Measurements from ENCODE around the gene LNP1. TPM values are rescaled to one million over a fixed set of nuclear protein-coding genes. Genes with fewer than 3 reads are reported as not detected.

LNP1 gene
- total and polyA plus RNA-seq, 12 donors: 0.71 to 6.5 (median 2.4) TPM

DNA sequence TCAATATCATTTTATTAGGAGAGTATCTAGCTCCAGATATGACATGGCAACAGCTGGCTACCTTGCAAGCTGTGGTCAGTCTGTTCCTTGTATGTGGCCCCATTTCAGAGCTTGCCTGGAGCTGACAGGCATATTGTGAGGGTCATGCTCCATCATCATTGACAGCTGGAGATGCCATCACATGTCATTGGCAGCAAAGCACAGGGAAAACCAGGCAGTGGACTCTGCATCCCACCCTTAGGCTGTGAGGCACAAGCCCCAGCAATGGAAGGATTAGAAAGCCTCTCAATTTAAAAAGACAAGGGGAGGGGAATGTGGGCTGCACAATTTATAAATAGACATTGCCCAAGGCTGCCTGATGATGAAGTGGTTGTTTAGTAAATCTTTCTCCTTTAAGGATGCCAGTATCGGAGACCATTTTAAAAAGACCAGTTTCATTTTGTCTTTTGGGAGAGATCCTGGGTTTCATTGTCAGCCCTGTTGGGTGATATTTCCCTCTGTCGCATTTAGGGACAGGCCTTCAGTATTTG, 27.9 kb downstream of the LNP1 start:
- WGBS, 4 donors: 45 to 72% (median 62%) methylated on average over 2 of the region's 2 CpGs
- no peak for TF ChIP-seq POLR2A (IDR thresholded peaks at IDR 0.05)
- TF ChIP-seq, protein P1, sequence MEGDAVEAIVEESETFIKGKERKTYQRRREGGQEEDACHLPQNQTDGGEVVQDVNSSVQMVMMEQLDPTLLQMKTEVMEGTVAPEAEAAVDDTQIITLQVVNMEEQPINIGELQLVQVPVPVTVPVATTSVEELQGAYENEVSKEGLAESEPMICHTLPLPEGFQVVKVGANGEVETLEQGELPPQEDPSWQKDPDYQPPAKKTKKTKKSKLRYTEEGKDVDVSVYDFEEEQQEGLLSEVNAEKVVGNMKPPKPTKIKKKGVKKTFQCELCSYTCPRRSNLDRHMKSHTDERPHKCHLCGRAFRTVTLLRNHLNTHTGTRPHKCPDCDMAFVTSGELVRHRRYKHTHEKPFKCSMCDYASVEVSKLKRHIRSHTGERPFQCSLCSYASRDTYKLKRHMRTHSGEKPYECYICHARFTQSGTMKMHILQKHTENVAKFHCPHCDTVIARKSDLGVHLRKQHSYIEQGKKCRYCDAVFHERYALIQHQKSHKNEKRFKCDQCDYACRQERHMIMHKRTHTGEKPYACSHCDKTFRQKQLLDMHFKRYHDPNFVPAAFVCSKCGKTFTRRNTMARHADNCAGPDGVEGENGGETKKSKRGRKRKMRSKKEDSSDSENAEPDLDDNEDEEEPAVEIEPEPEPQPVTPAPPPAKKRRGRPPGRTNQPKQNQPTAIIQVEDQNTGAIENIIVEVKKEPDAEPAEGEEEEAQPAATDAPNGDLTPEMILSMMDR (IDR thresholded peaks at IDR 0.05): no peak
- Histone ChIP-seq H3K27ac (no peak overlapping the region), H3K4me3 (no peak overlapping the region), H3K36me3 (replicated peaks in 1 of 2) (no peaks in the 10 kb centered on the region), H3K4me1 (replicated peaks in 1 of 2) (no peaks in the 10 kb centered on the region), H3K27me3 (no peaks in the 10 kb centered on the region), H3K9me3 (replicated peaks in 1 of 3) (no peaks in the 10 kb centered on the region)
- intact Hi-C loops (cut with DNase I): no loop called here
- DNase-seq: no peak

DNA sequence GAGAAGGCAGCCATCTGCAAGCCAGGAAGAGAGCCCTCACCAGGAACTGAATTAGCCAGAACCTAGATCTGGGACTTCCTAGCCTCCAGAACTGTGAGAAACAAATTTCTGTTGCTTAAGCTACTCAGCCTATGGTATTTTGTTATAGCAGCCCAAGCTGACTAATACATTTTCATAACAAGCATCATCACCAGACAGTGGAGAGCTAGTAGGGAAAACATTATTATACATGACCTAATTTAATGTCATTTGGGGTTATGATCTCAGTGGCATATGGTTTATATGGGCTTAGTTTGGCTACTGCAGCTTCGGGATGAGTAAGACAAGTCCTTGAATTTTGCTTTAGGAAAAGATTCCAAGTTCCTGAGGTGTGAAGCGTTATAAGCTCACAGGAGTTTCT, 35.6 kb downstream of the LNP1 start:
- DNase-seq: no peak
- no peaks in the 10 kb centered on the region for H3K4me1 ChIP-seq (replicated peaks in 1 of 2)
- no peak overlapping the region for H3K27ac ChIP-seq
- intact Hi-C loops (cut with DNase I): no loop called here
- no peaks in the 10 kb centered on the region for H3K9me3 ChIP-seq (replicated peaks in 1 of 3)
- H3K36me3 ChIP-seq (replicated peaks in 1 of 2): no peaks in the 10 kb centered on the region
- WGBS, 4 donors: 66 to 76% (median 75%) methylated on average over 2 of the region's 2 CpGs
- H3K4me3 ChIP-seq: no peak overlapping the region
- H3K27me3 ChIP-seq: no peaks in the 10 kb centered on the region
- TF ChIP-seq, protein P1 (IDR thresholded peaks at IDR 0.05): no peak
- no peak for TF ChIP-seq POLR2A (IDR thresholded peaks at IDR 0.05)

DNA sequence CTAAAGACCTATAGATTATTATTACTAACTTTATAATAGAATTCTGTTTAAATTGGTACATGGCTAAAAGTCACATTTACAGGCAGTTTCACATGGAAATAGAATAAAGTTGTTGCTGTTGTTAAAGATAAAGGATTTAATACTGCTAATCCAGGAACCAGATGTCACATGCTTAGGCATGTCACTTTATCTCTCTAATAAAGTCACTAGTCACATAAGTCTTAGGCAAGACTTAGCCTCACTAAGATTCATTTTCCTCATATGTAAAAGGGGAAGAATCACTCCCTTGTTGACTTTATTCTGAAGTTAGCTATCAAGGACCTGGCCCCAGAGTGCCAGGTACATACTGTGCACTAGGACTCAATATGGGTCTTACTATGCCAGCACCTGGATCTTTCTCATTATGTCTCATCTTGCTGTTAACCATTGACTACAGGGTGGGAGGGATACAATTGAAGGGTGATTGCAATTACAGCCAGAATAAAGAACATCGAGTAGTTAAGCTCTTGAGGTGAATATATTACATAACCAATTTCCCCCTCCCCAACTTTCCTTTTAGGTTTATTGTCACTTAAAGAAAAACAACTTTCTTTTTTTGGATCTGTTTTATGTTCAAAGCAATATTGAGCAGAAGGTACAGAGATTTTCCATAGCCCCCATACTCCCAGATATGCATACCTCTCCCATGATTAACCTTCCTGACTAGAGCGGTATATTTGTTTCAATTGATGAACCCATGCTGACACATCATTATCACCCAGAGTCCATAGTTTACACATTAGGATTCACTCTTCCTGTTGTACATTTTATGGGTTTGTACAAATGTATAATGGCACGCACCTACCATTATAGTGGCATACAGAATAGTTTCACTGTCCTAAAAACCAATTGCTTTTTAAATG, 36.6 kb downstream of the LNP1 start:
- no peaks in the 10 kb centered on the region for H3K9me3 ChIP-seq (replicated peaks in 1 of 3)
- intact Hi-C loops (cut with DNase I): no loop called here
- no peaks in the 10 kb centered on the region for H3K36me3 ChIP-seq (replicated peaks in 1 of 2)
- H3K4me1 ChIP-seq (replicated peaks in 1 of 2): no peaks in the 10 kb centered on the region
- TF ChIP-seq, protein P1 (IDR thresholded peaks at IDR 0.05): no peak
- no peak for TF ChIP-seq POLR2A (IDR thresholded peaks at IDR 0.05)
- no peak for DNase-seq
- no peaks in the 10 kb centered on the region for H3K27me3 ChIP-seq
- no peak overlapping the region for H3K27ac ChIP-seq
- 94 to 96% (median 95%) methylated on average over 3 of the region's 3 CpGs for WGBS, 4 donors
- no peak overlapping the region for H3K4me3 ChIP-seq

DNA sequence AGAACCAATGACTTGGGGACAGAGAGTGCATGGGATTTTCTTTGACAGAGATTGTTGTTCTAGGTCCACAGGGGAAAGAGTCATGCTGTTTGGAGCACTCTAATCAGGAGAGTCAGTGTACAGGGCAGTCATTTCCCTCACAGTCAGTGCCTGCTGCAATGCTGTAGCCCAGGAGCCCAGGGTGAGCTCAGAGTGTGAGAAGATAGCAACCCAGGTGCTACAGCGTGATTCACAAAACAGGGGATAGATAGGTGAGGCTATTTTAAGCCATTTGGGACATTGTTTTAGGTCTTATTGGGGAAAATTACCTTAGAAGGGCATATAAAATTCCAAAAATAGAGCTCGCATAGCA, 37.3 kb downstream of the LNP1 start:
- TF ChIP-seq POLR2A (IDR thresholded peaks at IDR 0.05): no peak
- TF ChIP-seq, protein P1 (IDR thresholded peaks at IDR 0.05): no peak
- H3K4me3 ChIP-seq: no peak overlapping the region
- no peak for DNase-seq
- no peaks in the 10 kb centered on the region for H3K27me3 ChIP-seq
- H3K4me1 ChIP-seq (replicated peaks in 1 of 2): no peaks in the 10 kb centered on the region
- WGBS, 4 donors: 89 to 98% (median 95%) methylated on average over 2 of the region's 2 CpGs
- no peak overlapping the region for H3K27ac ChIP-seq
- H3K36me3 ChIP-seq (replicated peaks in 1 of 2): no peaks in the 10 kb centered on the region
- intact Hi-C loops (cut with DNase I): no loop called here
- no peaks in the 10 kb centered on the region for H3K9me3 ChIP-seq (replicated peaks in 1 of 3)
